Measurements from ENCODE around the gene PLD1.

The PLD1 gene

GRCh38 chr3:171654809-171655208, 155.5 kb downstream of the PLD1 start:
- no peak for DNase-seq (ENCODE audit: extremely low read depth, low read depth)
- TF ChIP-seq CTCF (IDR thresholded peaks at IDR 0.05; ENCODE audit: low read depth, low read length, missing control alignments), result no peak
- H3K4me3 ChIP-seq (replicated peaks; ENCODE audit: low read depth, low read length), result no peak overlapping the region

DNA sequence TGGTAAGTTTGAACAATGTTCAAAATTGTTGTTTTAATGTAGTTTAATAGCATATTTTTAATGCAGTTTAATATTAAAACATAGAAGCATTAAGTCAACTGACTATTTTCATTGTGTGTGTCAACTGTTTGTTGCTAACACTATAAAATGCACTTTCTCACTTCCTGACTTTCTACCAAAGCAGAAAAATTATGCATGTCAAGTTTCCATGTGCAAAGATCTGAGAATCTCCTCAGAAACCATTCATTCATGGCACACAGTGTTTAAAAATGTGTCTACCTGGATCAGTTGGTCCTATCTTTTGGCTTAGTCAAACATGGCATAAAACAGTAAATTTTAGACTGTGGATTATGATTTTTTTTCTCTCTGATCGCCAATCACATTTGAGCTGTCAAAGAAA, 156.0 kb downstream of the PLD1 start:
- no peak overlapping the region for H3K4me3 ChIP-seq (replicated peaks; ENCODE audit: low read depth, low read length)
- no peak for DNase-seq (ENCODE audit: extremely low read depth, low read depth)
- TF ChIP-seq CTCF (IDR thresholded peaks at IDR 0.05; ENCODE audit: low read depth, low read length, missing control alignments), result no peak

GRCh38 chr3:171653701-171654100, 156.6 kb downstream of the PLD1 start:
- H3K4me3 ChIP-seq (replicated peaks; ENCODE audit: low read depth, low read length), result no peak overlapping the region
- TF ChIP-seq CTCF (IDR thresholded peaks at IDR 0.05; ENCODE audit: low read depth, low read length, missing control alignments), result no peak
- DNase-seq (ENCODE audit: extremely low read depth, low read depth), result no peak

- no peak for DNase-seq (ENCODE audit: extremely low read depth, low read depth)
- H3K4me3 ChIP-seq (replicated peaks; ENCODE audit: low read depth, low read length), result no peak overlapping the region
- no peak for TF ChIP-seq CTCF (IDR thresholded peaks at IDR 0.05; ENCODE audit: low read depth, low read length, missing control alignments)
Measured at GRCh38 chr3:171652932-171653331, 157.4 kb downstream of the PLD1 start.

GRCh38 chr3:171649911-171650592, 160.2 kb downstream of the PLD1 start:
- no peak for DNase-seq (ENCODE audit: extremely low read depth, low read depth)
- no peak for TF ChIP-seq CTCF (IDR thresholded peaks at IDR 0.05; ENCODE audit: low read depth, low read length, missing control alignments)
- H3K4me3 ChIP-seq (replicated peaks; ENCODE audit: low read depth, low read length), result no peak overlapping the region

- no peak overlapping the region for H3K4me3 ChIP-seq (replicated peaks; ENCODE audit: low read depth, low read length)
- no peak for TF ChIP-seq CTCF (IDR thresholded peaks at IDR 0.05; ENCODE audit: low read depth, low read length, missing control alignments)
- DNase-seq (ENCODE audit: extremely low read depth, low read depth), result no peak
Measured at GRCh38 chr3:171649267-171649666, 161.0 kb downstream of the PLD1 start.

DNA sequence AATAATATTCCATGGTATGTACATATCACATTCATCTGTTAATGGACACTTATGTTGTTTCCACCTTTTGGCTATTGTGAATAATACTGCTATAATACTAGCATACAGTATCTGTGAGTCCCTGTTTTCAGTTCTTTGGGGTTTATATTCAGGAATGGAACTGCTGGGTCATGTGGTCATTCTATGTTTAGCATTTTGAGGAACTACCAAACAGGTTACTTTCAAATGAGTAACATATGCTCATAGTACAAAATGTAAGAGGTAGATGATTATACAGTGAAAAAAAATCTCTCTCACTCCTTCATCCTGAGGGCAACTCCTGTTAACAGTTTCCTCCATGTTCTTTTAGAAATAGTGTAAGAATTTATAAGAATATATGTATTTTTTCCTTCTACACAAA, 162.2 kb downstream of the PLD1 start:
- TF ChIP-seq CTCF (IDR thresholded peaks at IDR 0.05; ENCODE audit: low read depth, low read length, missing control alignments), result no peak
- no peak for DNase-seq (ENCODE audit: extremely low read depth, low read depth)
- no peak overlapping the region for H3K4me3 ChIP-seq (replicated peaks; ENCODE audit: low read depth, low read length)

Measured in HFF-Myc (cell line).